WI38 (cell line): Measurements from ENCODE around the gene FREM2.

ENCODE experiments used
- H3K4me3 ChIP-seq: 2 replicates; pipeline ENCODE4 v1.5.1; 2011; ENCODE audit warnings: low read depth, mild to moderate bottlenecking, control low read depth, low read length
- CTCF ChIP-seq: IDR thresholded peaks from 2 replicates; pipeline ENCODE4 v1.5.1; 2012; ENCODE audit warnings: low read depth, mild to moderate bottlenecking, control low read depth, low read length

FREM2 gene

GRCh38 chr13:38803531-38803930 is 116.7 kb downstream of the FREM2 start:
- H3K4me3 ChIP-seq = no peak overlapping the region
- no peak for TF ChIP-seq CTCF

- no peak overlapping the region for H3K4me3 ChIP-seq
- TF ChIP-seq CTCF = no peak
Observed at GRCh38 chr13:38804061-38804460, 117.2 kb downstream of the FREM2 start.

GRCh38 chr13:38804536-38804935 is 117.7 kb downstream of the FREM2 start:
- no peak overlapping the region for H3K4me3 ChIP-seq
- TF ChIP-seq CTCF = no peak

DNA sequence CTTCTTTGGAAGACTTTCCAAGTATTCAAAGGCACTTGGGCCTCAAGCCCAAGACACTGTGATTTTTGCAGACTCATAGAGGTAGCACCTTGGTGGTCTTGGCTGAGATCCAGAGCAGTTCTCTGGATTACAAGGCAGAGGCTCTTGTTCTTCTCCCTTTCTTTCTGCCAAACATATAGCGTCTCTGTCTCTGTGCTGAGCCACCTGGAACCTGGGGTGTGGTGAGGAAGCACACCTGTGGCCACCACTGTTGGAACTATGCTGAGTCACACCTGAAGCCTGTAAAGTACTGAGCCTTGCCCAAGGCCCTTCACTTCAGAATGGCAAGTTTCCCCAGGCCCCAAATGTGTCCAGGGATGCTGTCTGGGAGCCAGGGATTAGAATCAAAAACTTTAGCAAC is 127.5 kb downstream of the FREM2 start:
- no peak for TF ChIP-seq CTCF
- H3K4me3 ChIP-seq = no peak overlapping the region

DNA sequence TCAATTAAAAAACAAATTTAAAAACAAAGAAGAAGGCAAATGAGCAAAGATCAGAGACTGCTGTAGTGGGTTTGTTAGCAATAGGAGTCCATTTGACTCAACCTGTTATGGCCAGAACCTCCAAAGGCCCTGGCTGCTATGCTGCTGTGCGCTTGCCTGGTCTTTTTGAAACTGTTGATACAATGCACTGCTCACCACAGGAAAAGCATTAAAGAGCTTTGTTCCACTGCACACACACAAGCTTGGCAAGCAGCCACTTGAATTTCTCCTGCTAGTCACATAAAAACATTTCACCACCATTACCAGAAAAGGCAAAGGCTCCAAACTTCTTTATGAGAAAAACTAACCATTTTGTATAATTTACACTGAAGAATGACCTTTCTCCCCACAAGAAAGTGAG is 132.2 kb downstream of the FREM2 start:
- TF ChIP-seq CTCF = no peak
- no peak overlapping the region for H3K4me3 ChIP-seq

- no peak for TF ChIP-seq CTCF
- no peak overlapping the region for H3K4me3 ChIP-seq
Observed at GRCh38 chr13:38819596-38819995, 132.7 kb downstream of the FREM2 start.

DNA sequence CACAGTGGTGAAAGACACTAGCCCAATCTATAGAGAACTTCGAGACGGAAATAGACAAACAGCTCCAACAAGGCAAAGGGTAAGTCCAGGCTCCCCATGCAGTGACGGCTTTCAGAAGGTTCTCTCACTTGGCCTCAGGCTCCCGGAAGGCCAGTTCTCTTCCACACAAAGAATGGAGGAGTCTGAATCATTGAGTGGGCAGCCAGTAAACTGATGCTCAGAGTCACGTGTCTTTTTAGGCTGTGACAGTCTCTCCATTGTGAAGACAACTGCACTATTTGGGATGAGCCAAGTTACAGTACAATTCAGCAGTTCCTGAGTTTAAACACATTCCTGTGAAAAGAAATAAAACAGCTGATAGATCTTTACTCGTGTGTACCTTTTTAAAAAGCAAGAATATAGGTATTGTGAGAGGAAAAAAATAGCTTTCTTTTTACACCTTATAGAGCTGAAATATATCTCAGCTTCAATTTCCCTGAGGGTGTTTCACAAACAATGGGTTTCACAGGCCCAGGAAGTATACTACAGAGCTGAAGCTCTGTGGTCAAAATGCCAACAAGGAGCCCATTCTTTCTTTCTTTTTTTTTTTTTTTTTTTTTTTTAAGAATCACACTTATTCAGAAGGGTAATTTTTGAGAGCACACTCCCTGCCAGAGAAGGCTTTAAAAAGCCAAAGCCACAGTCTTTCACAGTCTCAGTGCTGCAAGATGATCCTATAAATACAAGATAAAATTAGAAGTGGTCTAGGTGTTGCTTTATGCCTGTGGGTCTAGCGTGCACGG is 135.1 kb downstream of the FREM2 start:
- TF ChIP-seq CTCF = no peak
- no peak overlapping the region for H3K4me3 ChIP-seq
